HCT116 (cell line): ENCODE data around the gene NEURL2. TPM values are rescaled to one million over a fixed set of nuclear protein-coding genes. Genes with fewer than 3 reads are reported as not detected.
"Not testable (repeated sequence)": the region's sequence is repeated elsewhere in the genome, so short reads cannot be mapped to it uniquely, and the experiment has no call there.

Experiments used
- ATAC-seq: fragments of 200-7000 bp; cut with Tn5 transposase; 2 replicates; pipeline ENCODE4 v1.9.1; 2020; ENCODE audit warnings: mild to moderate bottlenecking, moderate library complexity
- BruUV-seq: library from RNA; stranded (reverse); fragments of 400-500 nt; replicated peaks from 2 replicates; lab custom pipeline; 2021; lab: Mats Ljungman, UMichigan
- CTCF ChIA-PET: fragments of 300-600 bp; sonication (Branson Sonifier 250); formaldehyde crosslinking; loops from one replicate; lab custom pipeline; 2021; ENCODE audit warnings: antibody characterized with exemption; lab: Charles Lee
- POLR2A ChIA-PET: fragments of 300-600, 350-600 bp; sonication (Branson Sonifier 250); formaldehyde crosslinking; loops from one replicate; lab custom pipeline; 2021; ENCODE audit warnings: antibody characterized with exemption; lab: Charles Lee
- RAD21 ChIA-PET, 2 experiments: fragments of 300-600 bp; sonication (Branson Sonifier 250); formaldehyde crosslinking; loops; one replicate each; lab custom pipeline; 2023; ENCODE audit warnings: low total read pairs in 2 of 2; ENCODE audit not compliant: uncharacterized antibody in 2 of 2, unreplicated experiment in 2 of 2, low non-redundant PET in 1 of 2; lab: Charles Lee
- DNase-seq: peaks from one replicate; pipeline ENCODE4 v3.0.0-alpha.2; 2010; ENCODE audit warnings: low read depth, low spot score
- H2AFZ ChIP-seq: fragments of 200-600 bp; shearing (Covaris generic), sonication (generic); 2 replicates; pipeline ENCODE4 v1.6.1; 2017; ENCODE audit warnings: low read depth, mixed run types, mixed read lengths, antibody characterized with exemption, low read length; ENCODE audit not compliant: poor library complexity, severe bottlenecking
- H3K27ac ChIP-seq: 2 replicates; pipeline ENCODE4 v1.5.1; 2012; ENCODE audit warnings: low read depth, low read length
- H3K27me3 ChIP-seq: fragments of 200-600 bp; sonication (generic); 2 replicates; pipeline ENCODE4 v1.6.1; 2016; ENCODE audit warnings: mixed run types, low read length, mixed read lengths; ENCODE audit not compliant: insufficient read depth
- H3K36me3 ChIP-seq, 2 experiments: fragments of 200-500 bp in 1 of 2; fragments of 200-600 bp in 1 of 2; sonication (Bioruptor generic) in 1 of 2; sonication (generic) in 1 of 2; 2 replicates each; pipeline versions ENCODE4 v1.5.1 to v1.6.1; 2014 to 2016; ENCODE audit warnings: low read length in 2 of 2, inconsistent platforms in 1 of 2, mixed read lengths in 1 of 2, mixed run types in 1 of 2; ENCODE audit not compliant: insufficient read depth in 2 of 2, control insufficient read depth in 1 of 2
- H3K4me1 ChIP-seq, 2 experiments: fragments of 200-600 bp in 1 of 2; sonication (generic) in 1 of 2; 2 replicates each; pipeline versions ENCODE4 v1.5.1 to v1.6.1; 2012 to 2017; ENCODE audit warnings: low read length in 2 of 2, inconsistent platforms in 1 of 2, mild to moderate bottlenecking in 1 of 2, mixed read lengths in 1 of 2, mixed run types in 1 of 2, moderate library complexity in 1 of 2; ENCODE audit not compliant: insufficient read depth in 2 of 2, control insufficient read depth in 1 of 2
- H3K4me2 ChIP-seq: fragments of 200-600 bp; sonication (generic); 2 replicates; pipeline ENCODE4 v1.6.1; 2017; ENCODE audit warnings: mixed run types, low read length, mixed read lengths
- H3K4me3 ChIP-seq, 2 experiments: fragments of 200-600 bp in 1 of 2; sonication (generic) in 1 of 2; replicated peaks in 1 of 2; 2 replicates each; pipeline ENCODE4 v1.5.1; 2011 to 2016; ENCODE audit warnings: low read length in 2 of 2, control low read depth in 1 of 2, low read depth in 1 of 2, mild to moderate bottlenecking in 1 of 2, mixed read lengths in 1 of 2, mixed run types in 1 of 2
- H3K79me2 ChIP-seq: fragments of 200-600 bp; sonication (generic); 2 replicates; pipeline ENCODE4 v1.6.1; 2017; ENCODE audit warnings: mild to moderate bottlenecking, mixed run types, low read length, moderate library complexity, mixed read lengths; ENCODE audit not compliant: insufficient read depth
- H3K9ac ChIP-seq: fragments of 200-600 bp; sonication (generic); 2 replicates; pipeline ENCODE4 v1.6.1; 2016; ENCODE audit warnings: low read length, mixed read lengths
- H3K9me2 ChIP-seq: fragments of 200-600 bp; sonication (generic), shearing (Covaris generic); 2 replicates; pipeline ENCODE4 v1.6.1; 2017; ENCODE audit warnings: mixed run types, mild to moderate bottlenecking, moderate library complexity; ENCODE audit not compliant: insufficient read depth
- H3K9me3 ChIP-seq, 2 experiments: fragments of 200-500 bp in 1 of 2; fragments of 200-600 bp in 1 of 2; sonication (Bioruptor generic) in 1 of 2; sonication (generic) in 1 of 2; 2 replicates each; pipeline ENCODE4 v1.6.1; 2014 to 2017; ENCODE audit warnings: low read length in 2 of 2, mixed read lengths in 2 of 2, inconsistent platforms in 1 of 2, low read depth in 1 of 2, mild to moderate bottlenecking in 1 of 2, mixed run types in 1 of 2, moderate library complexity in 1 of 2; ENCODE audit not compliant: control insufficient read depth in 1 of 2, insufficient read depth in 1 of 2
- H4K20me1 ChIP-seq: fragments of 200-600 bp; sonication (generic), shearing (Covaris generic); 2 replicates; pipeline ENCODE4 v1.6.1; 2017; ENCODE audit warnings: mixed run types, mild to moderate bottlenecking, moderate library complexity; ENCODE audit not compliant: insufficient read depth
- JUND ChIP-seq: IDR thresholded peaks from 2 replicates; pipeline ENCODE4 v1.6.1; 2012
- RAD21 ChIP-seq: IDR thresholded peaks from 2 replicates; pipeline ENCODE4 v1.6.1; 2012; ENCODE audit warnings: low read depth, mild to moderate bottlenecking
- SP1 ChIP-seq: IDR thresholded peaks from 2 replicates; pipeline ENCODE4 v1.6.1; 2012; ENCODE audit warnings: low read depth
- SRF ChIP-seq: IDR thresholded peaks from 2 replicates; pipeline ENCODE4 v1.6.1; 2012; ENCODE audit warnings: low read depth
- TCF7L2 ChIP-seq: IDR thresholded peaks from 2 replicates; pipeline ENCODE4 v1.7.0; 2011; ENCODE audit warnings: borderline replicate concordance, inconsistent platforms; ENCODE audit not compliant: insufficient read depth, insufficient read length; ENCODE audit errors: extremely low read depth
- intact Hi-C: fragments of 100-400 bp; cut with micrococcal nuclease; formaldehyde crosslinking; loops from 2 replicates; pipeline ENCODE4 v1.10.0; 2022
- total RNA-seq: library from RNA; stranded (reverse); gene quantifications from one replicate; pipeline ENCODE4 v1.2.1, GENCODE V29; 2021; ENCODE audit not compliant: unreplicated experiment

Gene NEURL2
- total RNA-seq, 1 experiment from 2014 or later: 0.96 TPM

DNA sequence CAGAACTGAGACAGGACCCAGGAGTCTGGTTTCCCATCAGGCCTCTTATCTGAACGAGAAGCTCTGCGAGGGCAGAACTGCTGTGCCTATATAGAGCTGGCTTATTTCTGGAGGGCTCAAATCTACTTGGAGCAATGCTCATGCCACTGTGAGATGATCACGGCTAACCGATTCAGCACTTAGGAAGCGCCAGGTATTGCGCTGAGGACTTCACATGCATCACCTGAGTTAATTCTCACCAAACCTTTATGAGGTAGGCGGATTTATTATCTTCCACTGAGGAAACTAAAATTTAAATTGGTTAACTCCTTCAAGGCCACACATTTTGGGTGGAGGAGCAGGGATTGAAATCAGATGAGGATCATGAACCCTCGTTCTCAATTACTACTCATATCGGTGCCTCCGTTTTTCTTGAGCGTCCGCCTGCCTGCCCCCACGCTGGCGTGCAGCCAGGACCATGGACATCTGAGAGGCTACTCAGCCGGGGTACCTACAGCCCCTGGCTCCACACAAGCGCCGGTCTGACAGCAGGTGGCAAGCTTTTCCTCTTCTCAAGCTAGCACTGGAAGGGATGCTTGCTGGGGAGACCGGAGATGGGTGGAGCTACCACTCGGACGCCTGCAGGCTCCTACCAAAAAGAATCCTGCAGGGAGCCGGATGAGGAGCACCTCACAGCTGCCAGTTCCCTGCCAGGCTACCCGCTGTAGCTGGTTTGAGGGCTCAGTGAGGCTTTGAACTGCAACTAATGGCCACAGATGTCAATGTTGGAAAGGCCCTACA, 42.4 kb upstream of the NEURL2 start (continued):
- TF ChIP-seq TCF7L2: no peak
- TF ChIP-seq SRF: no peak
- TF ChIP-seq JUND: no peak
- TF ChIP-seq SP1: peak; percentile 21; the same call in 1 of the 2 replicates
- peak; percentile 52; the same call in 1 of the 2 replicates for TF ChIP-seq RAD21

DNA sequence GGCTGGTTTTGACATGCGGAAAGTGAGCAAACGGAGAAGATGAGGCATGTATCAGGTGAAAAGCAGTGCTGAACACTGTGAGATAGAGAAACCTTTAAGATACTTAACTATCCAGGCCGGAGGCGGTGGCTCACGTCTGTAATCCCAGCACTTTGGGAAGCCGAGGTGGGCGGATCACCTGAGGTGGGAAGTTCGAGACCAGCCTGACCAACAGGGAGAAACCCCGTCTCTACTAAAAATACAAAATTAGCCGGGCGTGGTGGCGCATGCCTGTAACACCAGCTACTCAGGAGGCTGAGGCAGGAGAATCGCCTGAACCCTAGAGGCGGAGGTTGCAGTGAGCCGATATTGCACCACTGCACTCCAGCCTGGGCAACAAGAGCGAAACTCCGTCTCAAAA, 40.7 kb upstream of the NEURL2 start:
- H3K4me2 ChIP-seq, H4K20me1 ChIP-seq, H2AFZ ChIP-seq, ATAC-seq, H3K36me3 ChIP-seq, H3K27ac ChIP-seq, H3K9ac ChIP-seq, POLR2A ChIA-PET, H3K9me3 ChIP-seq, BruUV-seq, RAD21 ChIA-PET, DNase-seq, H3K4me3 ChIP-seq, H3K9me2 ChIP-seq, H3K27me3 ChIP-seq: not testable (repeated sequence)
- intact Hi-C loops: loop anchor here (10.0 kb wide), 2 partner anchors 97 to 387 kb away; partner anchors contain the start of genes EPPIN and SNX21
- H3K79me2 ChIP-seq: peaks cover 13% of the 10 kb centered on the region
- CTCF ChIA-PET: interaction anchor here (1.2 kb wide), 1 partner anchor 46 kb away, joined by 3 read pairs; no protein-coding TSS in a partner anchor
- peaks cover 4 to 21% of the 10 kb centered on the region in 2 experiments; a peak in 3 of 4 replicates for H3K4me1 ChIP-seq
